Endothelial cell (in vitro differentiated cells): ENCODE measurements around the gene KCTD3. TPM values are rescaled to one million over a fixed set of nuclear protein-coding genes. Genes with fewer than 3 reads are reported as not detected.

ENCODE experiments used
- DNase-seq: peaks from one replicate; pipeline ENCODE4 v3.0.0; 2021; ENCODE audit warnings: low spot score
- H3K27ac Mint-ChIP-seq: one replicate; pipeline ENCODE4 v1.8.0; 2021; ENCODE audit warnings: mixed read lengths, inconsistent platforms; ENCODE audit not compliant: unreplicated experiment
- H3K27me3 Mint-ChIP-seq: one replicate; pipeline ENCODE4 v1.8.0; 2021; ENCODE audit warnings: mild to moderate bottlenecking, moderate library complexity, mixed read lengths, inconsistent platforms; ENCODE audit not compliant: unreplicated experiment
- H3K36me3 Mint-ChIP-seq: one replicate; pipeline ENCODE4 v1.8.0; 2021; ENCODE audit warnings: mild to moderate bottlenecking, low read depth, mixed read lengths, inconsistent platforms; ENCODE audit not compliant: unreplicated experiment
- H3K4me1 Mint-ChIP-seq: one replicate; pipeline ENCODE4 v1.8.0; 2021; ENCODE audit warnings: mild to moderate bottlenecking, mixed read lengths, inconsistent platforms; ENCODE audit not compliant: unreplicated experiment
- H3K4me3 Mint-ChIP-seq: one replicate; pipeline ENCODE4 v1.8.0; 2021; ENCODE audit warnings: mild to moderate bottlenecking, mixed read lengths, inconsistent platforms; ENCODE audit not compliant: unreplicated experiment
- H3K9me3 Mint-ChIP-seq: one replicate; pipeline ENCODE4 v1.8.0; 2021; ENCODE audit warnings: mixed read lengths, inconsistent platforms; ENCODE audit not compliant: unreplicated experiment
- total RNA-seq: library from RNA; stranded (reverse); fragmentation: NEBNext Ultra II Directional; extraction: Animal tissue kit (Norgen Biotek cat#: 25700); gene quantifications from one replicate; pipeline ENCODE4 v1.2.1, GENCODE V29; 2021; ENCODE audit not compliant: unreplicated experiment
- TF ChIP-seq, protein P1 (sequence below): fragments of 200-600 bp; sonication (generic); IDR thresholded peaks from one replicate; pipeline ENCODE4 v1.5.0; 2021; ENCODE audit warnings: antibody characterized with exemption; ENCODE audit not compliant: unreplicated experiment

The KCTD3 gene
- total RNA-seq, 1 donor from 2014 or later, result 32.9 TPM

DNA sequence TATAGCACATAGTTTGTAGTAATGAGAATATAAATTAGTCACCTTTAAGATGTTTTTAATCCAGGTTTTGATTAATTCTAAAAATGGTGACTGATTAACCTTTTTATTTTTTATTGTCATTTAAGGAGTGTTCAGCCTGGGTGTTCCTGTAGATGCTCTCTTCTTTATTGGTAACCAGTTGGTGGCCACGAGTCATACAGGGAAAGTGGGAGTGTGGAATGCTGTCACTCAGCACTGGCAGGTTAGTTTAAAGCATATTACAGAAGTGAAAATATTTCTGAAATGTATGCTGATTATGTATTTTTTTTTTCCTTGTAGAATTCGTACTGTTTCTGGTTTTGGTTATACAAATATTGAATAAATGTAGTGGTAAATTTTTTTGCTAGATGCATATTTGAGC lies 28.1 kb downstream of the KCTD3 start:
- Mint-ChIP-seq H3K36me3 (peaks cover 5% of the 10 kb centered on the region), H3K27me3 (no peaks in the 10 kb centered on the region), H3K27ac (no peak overlapping the region), H3K9me3 (no peaks in the 10 kb centered on the region), H3K4me1 (peaks cover 10% of the 10 kb centered on the region), H3K4me3 (no peak overlapping the region)
- TF ChIP-seq, protein P1, sequence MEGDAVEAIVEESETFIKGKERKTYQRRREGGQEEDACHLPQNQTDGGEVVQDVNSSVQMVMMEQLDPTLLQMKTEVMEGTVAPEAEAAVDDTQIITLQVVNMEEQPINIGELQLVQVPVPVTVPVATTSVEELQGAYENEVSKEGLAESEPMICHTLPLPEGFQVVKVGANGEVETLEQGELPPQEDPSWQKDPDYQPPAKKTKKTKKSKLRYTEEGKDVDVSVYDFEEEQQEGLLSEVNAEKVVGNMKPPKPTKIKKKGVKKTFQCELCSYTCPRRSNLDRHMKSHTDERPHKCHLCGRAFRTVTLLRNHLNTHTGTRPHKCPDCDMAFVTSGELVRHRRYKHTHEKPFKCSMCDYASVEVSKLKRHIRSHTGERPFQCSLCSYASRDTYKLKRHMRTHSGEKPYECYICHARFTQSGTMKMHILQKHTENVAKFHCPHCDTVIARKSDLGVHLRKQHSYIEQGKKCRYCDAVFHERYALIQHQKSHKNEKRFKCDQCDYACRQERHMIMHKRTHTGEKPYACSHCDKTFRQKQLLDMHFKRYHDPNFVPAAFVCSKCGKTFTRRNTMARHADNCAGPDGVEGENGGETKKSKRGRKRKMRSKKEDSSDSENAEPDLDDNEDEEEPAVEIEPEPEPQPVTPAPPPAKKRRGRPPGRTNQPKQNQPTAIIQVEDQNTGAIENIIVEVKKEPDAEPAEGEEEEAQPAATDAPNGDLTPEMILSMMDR, result no peak
- DNase-seq, result no peak

DNA sequence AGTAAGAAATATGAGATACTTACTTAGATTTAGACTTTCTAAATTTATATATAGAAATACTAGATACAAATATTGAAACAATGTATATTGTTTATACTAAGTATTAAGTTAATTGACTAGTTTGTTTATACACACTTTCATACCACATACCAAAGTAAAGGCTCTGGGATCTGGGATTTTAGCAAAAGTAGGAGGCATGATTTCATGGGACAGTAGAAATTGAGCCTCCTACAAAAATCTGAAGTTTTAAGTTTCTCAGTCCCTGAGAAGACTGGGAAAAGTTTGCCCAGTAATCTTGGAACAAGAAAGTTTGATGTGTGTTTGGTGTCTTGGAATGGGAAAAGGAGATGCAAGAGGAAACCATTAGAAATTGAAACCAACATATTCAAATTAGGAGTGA lies 30.9 kb downstream of the KCTD3 start:
- Mint-ChIP-seq H3K27ac (no peak overlapping the region), H3K4me1 (peaks cover 4% of the 10 kb centered on the region), H3K27me3 (no peaks in the 10 kb centered on the region), H3K4me3 (no peak overlapping the region), H3K36me3 (no peaks in the 10 kb centered on the region), H3K9me3 (no peaks in the 10 kb centered on the region)
- no peak for DNase-seq
- TF ChIP-seq, protein P1, result no peak

DNA sequence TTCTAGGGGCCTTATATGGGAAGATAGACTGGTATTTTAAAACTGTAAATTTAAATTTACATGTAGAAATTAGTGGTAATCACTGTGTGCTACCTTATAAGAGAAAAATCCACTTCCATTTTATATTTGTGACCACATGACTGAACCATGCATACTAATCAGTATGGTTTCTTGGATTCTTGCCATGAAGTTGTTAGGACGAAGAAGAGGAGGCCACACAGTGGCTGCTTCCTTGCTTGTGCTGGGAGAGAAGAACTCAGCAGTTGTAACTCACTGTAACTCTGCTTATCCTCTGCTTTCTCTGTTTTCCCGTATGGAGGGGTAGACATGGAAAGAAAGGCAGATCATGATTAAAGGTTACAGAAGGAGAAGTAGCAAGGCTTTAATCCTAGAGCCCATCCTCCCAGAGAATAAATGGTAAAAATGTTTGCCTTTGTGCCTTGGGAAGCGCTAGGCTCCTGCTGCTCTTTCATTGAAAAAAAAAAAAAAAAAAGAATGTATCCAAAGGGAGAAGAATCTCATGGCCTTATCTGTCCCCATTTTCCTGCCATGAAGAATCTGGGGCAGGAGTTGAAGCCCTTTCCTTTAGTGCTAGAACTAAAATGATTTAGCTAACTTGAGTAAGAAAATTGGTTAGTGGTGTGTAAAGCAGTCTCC lies 32.4 kb downstream of the KCTD3 start:
- Mint-ChIP-seq H3K9me3 (no peaks in the 10 kb centered on the region), H3K36me3 (no peaks in the 10 kb centered on the region), H3K27ac (no peak overlapping the region), H3K27me3 (no peaks in the 10 kb centered on the region), H3K4me3 (no peak overlapping the region), H3K4me1 (peaks cover 3% of the 10 kb centered on the region)
- DNase-seq, result no peak
- TF ChIP-seq, protein P1, result no peak

DNA sequence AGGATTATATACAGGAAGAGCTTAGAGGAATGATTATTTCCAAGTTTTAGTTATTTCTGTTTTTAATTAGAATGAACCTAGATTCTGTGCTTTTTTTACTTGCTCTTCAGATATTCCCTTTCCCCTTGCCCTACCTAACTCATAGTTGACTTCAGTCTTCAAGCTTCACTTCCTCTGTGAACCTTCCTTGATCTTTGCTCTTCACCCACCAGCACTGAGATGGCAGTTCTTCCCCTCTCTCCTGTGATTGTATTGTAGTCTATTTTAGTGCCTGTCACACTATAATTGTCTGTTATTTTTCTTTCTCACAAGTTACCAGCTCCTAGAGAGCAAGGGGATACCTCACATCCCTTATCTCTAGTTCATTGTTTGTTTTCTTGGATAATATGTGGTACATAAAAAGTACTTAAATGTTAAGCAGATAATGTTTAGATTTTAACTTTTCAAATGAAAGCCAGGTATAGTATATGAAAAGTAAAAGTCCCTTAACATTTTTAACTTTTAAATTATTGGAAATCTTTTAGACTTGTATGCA lies 33.2 kb downstream of the KCTD3 start:
- Mint-ChIP-seq H3K4me1 (peaks cover 3% of the 10 kb centered on the region), H3K36me3 (no peaks in the 10 kb centered on the region), H3K27me3 (no peaks in the 10 kb centered on the region), H3K27ac (no peak overlapping the region), H3K4me3 (no peak overlapping the region), H3K9me3 (no peaks in the 10 kb centered on the region)
- TF ChIP-seq, protein P1, result no peak
- DNase-seq, result no peak

DNA sequence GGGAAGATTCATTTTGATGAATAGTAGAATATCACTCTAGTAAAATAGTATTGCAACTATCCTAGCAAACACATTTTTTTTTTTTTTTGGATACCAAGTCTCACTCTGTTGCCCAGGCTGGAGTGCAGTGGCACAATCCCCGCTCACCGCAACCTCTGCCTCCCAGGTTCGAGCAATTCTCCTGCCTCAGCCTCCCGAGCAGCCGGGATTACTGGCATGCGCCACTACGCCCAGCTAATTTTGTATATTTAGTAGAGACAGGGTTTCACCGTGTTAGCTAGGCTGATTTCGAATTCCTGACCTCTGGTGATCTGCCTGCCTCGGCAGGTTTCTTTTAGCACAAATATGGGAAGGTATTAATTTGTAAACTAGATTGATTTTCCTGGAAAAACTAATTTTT lies 33.8 kb downstream of the KCTD3 start:
- Mint-ChIP-seq H3K27me3 (no peaks in the 10 kb centered on the region), H3K4me3 (no peak overlapping the region), H3K27ac (no peak overlapping the region), H3K4me1 (peaks cover 3% of the 10 kb centered on the region), H3K36me3 (no peaks in the 10 kb centered on the region), H3K9me3 (no peaks in the 10 kb centered on the region)
- DNase-seq, result no peak
- TF ChIP-seq, protein P1, result no peak
